H9 (cell line): ENCODE measurements around the gene OR10T2. TPM values are rescaled to one million over a fixed set of nuclear protein-coding genes. Genes with fewer than 3 reads are reported as not detected.

Experiments used
- DNase-seq: peaks from one replicate; pipeline ENCODE4 v3.0.0-alpha.2; 2017
- H2AFZ ChIP-seq: one replicate; pipeline ENCODE4 v1.6.1; 2013; ENCODE audit warnings: mild to moderate bottlenecking, low read length, control low read depth, moderate library complexity
- H2AK5ac ChIP-seq: 2 replicates; pipeline ENCODE4 v1.6.1; 2013; ENCODE audit warnings: low read length, control low read depth, mixed read lengths; ENCODE audit not compliant: insufficient read length
- H2BK120ac ChIP-seq: one replicate; pipeline ENCODE4 v1.6.1; 2013; ENCODE audit warnings: low read depth, mild to moderate bottlenecking, low read length, control low read depth, inconsistent platforms; ENCODE audit not compliant: poor library complexity, severe bottlenecking
- H2BK12ac ChIP-seq: 2 replicates; pipeline ENCODE4 v1.6.1; 2013; ENCODE audit warnings: low read length, control low read depth, mixed read lengths, low read depth; ENCODE audit not compliant: insufficient read length
- H2BK15ac ChIP-seq: 2 replicates; pipeline ENCODE4 v1.6.1; 2013; ENCODE audit warnings: low read depth, low read length, control low read depth
- H2BK20ac ChIP-seq: one replicate; pipeline ENCODE4 v1.6.1; 2013; ENCODE audit warnings: low read depth, mild to moderate bottlenecking, low read length, control low read depth, inconsistent platforms; ENCODE audit not compliant: poor library complexity, severe bottlenecking
- H2BK5ac ChIP-seq: 2 replicates; pipeline ENCODE4 v1.6.1; 2013; ENCODE audit warnings: low read length, control low read depth, mixed read lengths; ENCODE audit not compliant: insufficient read length
- H3K14ac ChIP-seq: 2 replicates; pipeline ENCODE4 v1.6.1; 2013; ENCODE audit warnings: low read length, control low read depth; ENCODE audit not compliant: insufficient read depth
- H3K18ac ChIP-seq: 2 replicates; pipeline ENCODE4 v1.6.1; 2013; ENCODE audit warnings: low read depth, mild to moderate bottlenecking, mixed read lengths, low read length, control low read depth; ENCODE audit not compliant: insufficient read length
- H3K23ac ChIP-seq: 2 replicates; pipeline ENCODE4 v1.6.1; 2013; ENCODE audit warnings: low read length, control low read depth, mixed read lengths, low read depth; ENCODE audit not compliant: insufficient read length
- H3K23me2 ChIP-seq: 2 replicates; pipeline ENCODE4 v1.6.1; 2013; ENCODE audit warnings: low read depth, mild to moderate bottlenecking, mixed read lengths, low read length, control low read depth; ENCODE audit not compliant: insufficient read length, poor library complexity, severe bottlenecking
- H3K27ac ChIP-seq: 2 replicates; pipeline ENCODE4 v1.5.1; 2013; ENCODE audit warnings: low read length, control low read depth, mixed read lengths, low read depth; ENCODE audit not compliant: insufficient read length
- H3K27me3 ChIP-seq: 2 replicates; pipeline ENCODE4 v1.6.1; 2013; ENCODE audit warnings: low read length, control low read depth, inconsistent platforms; ENCODE audit not compliant: insufficient read depth
- H3K4ac ChIP-seq: 2 replicates; pipeline ENCODE4 v1.6.1; 2013; ENCODE audit warnings: low read depth, mild to moderate bottlenecking, control low read depth, inconsistent platforms, low read length, moderate library complexity
- H3K4me1 ChIP-seq: 2 replicates; pipeline ENCODE4 v1.6.1; 2013; ENCODE audit warnings: low read length, control low read depth, inconsistent platforms; ENCODE audit not compliant: insufficient read depth
- H3K4me2 ChIP-seq: 2 replicates; pipeline ENCODE4 v1.6.1; 2013; ENCODE audit warnings: low read length, control low read depth, mixed read lengths; ENCODE audit not compliant: insufficient read length, insufficient read depth
- H3K56ac ChIP-seq: 2 replicates; pipeline ENCODE4 v1.6.1; 2013; ENCODE audit warnings: low read depth, mild to moderate bottlenecking, mixed read lengths, low read length, control low read depth; ENCODE audit not compliant: insufficient read length
- H3K79me1 ChIP-seq: 2 replicates; pipeline ENCODE4 v1.6.1; 2013; ENCODE audit warnings: low read depth, mild to moderate bottlenecking, moderate library complexity, low read length, control low read depth, inconsistent platforms; ENCODE audit not compliant: insufficient read depth, poor library complexity, severe bottlenecking
- H3K79me2 ChIP-seq: 2 replicates; pipeline ENCODE4 v1.6.1; 2013; ENCODE audit warnings: low read length, control low read depth, inconsistent platforms; ENCODE audit not compliant: insufficient read depth
- H3K9ac ChIP-seq: 2 replicates; pipeline ENCODE4 v1.6.1; 2013; ENCODE audit warnings: low read length, control low read depth, mixed read lengths; ENCODE audit not compliant: insufficient read length; ENCODE audit errors: extremely low read depth
- H3K9me3 ChIP-seq: one replicate; pipeline ENCODE4 v1.6.1; 2013; ENCODE audit warnings: low read depth, low read length, inconsistent platforms; ENCODE audit not compliant: control insufficient read depth
- H3T11ph ChIP-seq: one replicate; pipeline ENCODE4 v1.6.1; 2013; ENCODE audit warnings: mild to moderate bottlenecking, low read length, control low read depth, inconsistent platforms
- H4K20me1 ChIP-seq: one replicate; pipeline ENCODE4 v1.6.1; 2013; ENCODE audit not compliant: control insufficient read depth, insufficient read length, insufficient read depth
- H4K5ac ChIP-seq: 2 replicates; pipeline ENCODE4 v1.6.1; 2013; ENCODE audit warnings: low read depth, mild to moderate bottlenecking, mixed read lengths, low read length, control low read depth; ENCODE audit not compliant: insufficient read length
- H4K8ac ChIP-seq: replicated peaks from 2 replicates; pipeline ENCODE4 v1.6.1; 2013; ENCODE audit warnings: low read length, control low read depth, mixed read lengths, low read depth; ENCODE audit not compliant: insufficient read length
- H4K91ac ChIP-seq: 2 replicates; pipeline ENCODE4 v1.6.1; 2013; ENCODE audit warnings: low read depth, mild to moderate bottlenecking, moderate library complexity, mixed read lengths, low read length, control low read depth; ENCODE audit not compliant: insufficient read length
- H3K27ac Mint-ChIP-seq, 3 experiments: 2 replicates in 2 of 3; 3 replicates in 1 of 3; pipeline ENCODE4 v1.8.0; 2020 to 2021; ENCODE audit warnings: mixed read lengths in 3 of 3, mild to moderate bottlenecking in 1 of 3, moderate library complexity in 1 of 3
- H3K27me3 Mint-ChIP-seq: 2 replicates; pipeline ENCODE4 v1.8.0; 2021; ENCODE audit warnings: low read depth, mild to moderate bottlenecking, moderate library complexity, mixed read lengths
- H3K36me3 Mint-ChIP-seq, 3 experiments: 2 replicates in 2 of 3; 3 replicates in 1 of 3; pipeline ENCODE4 v1.8.0; 2020 to 2021; ENCODE audit warnings: low read depth in 3 of 3, mixed read lengths in 3 of 3; ENCODE audit not compliant: insufficient read depth in 1 of 3
- H3K4me1 Mint-ChIP-seq, 2 experiments: 2 replicates each; pipeline ENCODE4 v1.8.0; 2020; ENCODE audit warnings: mixed read lengths in 2 of 2
- H3K4me3 Mint-ChIP-seq, 2 experiments: 2 replicates in 1 of 2; 3 replicates in 1 of 2; pipeline ENCODE4 v1.8.0; 2020 to 2021; ENCODE audit warnings: mild to moderate bottlenecking in 2 of 2, mixed read lengths in 2 of 2, moderate library complexity in 1 of 2
- H3K9me3 Mint-ChIP-seq, 2 experiments: 2 replicates in 1 of 2; 3 replicates in 1 of 2; pipeline ENCODE4 v1.8.0; 2020; ENCODE audit warnings: mild to moderate bottlenecking in 2 of 2, mixed read lengths in 2 of 2, moderate library complexity in 1 of 2
- CTCF ChIP-seq: fragments of 200-600 bp; sonication (generic); conservative IDR thresholded peaks from 3 replicates; pipeline ENCODE4 v1.8.0; 2021; ENCODE audit warnings: antibody characterized with exemption, mild to moderate bottlenecking
- WGBS: extraction: QIAGEN DNeasy Blood & Tissue Kit; methylation state at CpG from one replicate; pipeline ENCODE4 v1.1.7; 2013; ENCODE audit warnings: missing lambda C conversion rate, low lambda C conversion rate, mixed read lengths; ENCODE audit not compliant: insufficient read length; ENCODE audit errors: extremely low coverage; 5-methylcytosine and 5-hydroxymethylcytosine counted together
- total RNA-seq: library from RNA; stranded (reverse); gene quantifications from 2 replicates; pipeline ENCODE4 v1.2.1, GENCODE V29; 2021

The OR10T2 gene
- total RNA-seq, 1 experiment from 2014 or later, result not detected

GRCh38 chr1:158407092-158407491 is 7.8 kb upstream of the OR10T2 start:
- Histone ChIP-seq H2BK5ac (no peak overlapping the region), H3K14ac (no peak overlapping the region), H3K23me2 (no peaks in the 10 kb centered on the region), H3K79me2 (no peaks in the 10 kb centered on the region), H2BK12ac (no peak overlapping the region), H2AK5ac (no peak overlapping the region), H3K23ac (no peak overlapping the region), H3K79me1 (no peaks in the 10 kb centered on the region), H3K56ac (no peak overlapping the region), H3K18ac (no peak overlapping the region), H3T11ph (no peak overlapping the region), H2AFZ (no peak overlapping the region), H2BK15ac (no peak overlapping the region), H4K5ac (no peak overlapping the region), H3K27ac (no peak overlapping the region), H4K20me1 (no peaks in the 10 kb centered on the region), H3K9me3 (no peaks in the 10 kb centered on the region), H3K27me3 (no peaks in the 10 kb centered on the region), H3K4ac (no peak overlapping the region), H4K91ac (no peak overlapping the region), H2BK20ac (no peak overlapping the region), H3K4me2 (no peak overlapping the region), H2BK120ac (no peak overlapping the region), H3K4me1 (no peaks in the 10 kb centered on the region), H4K8ac (no peak overlapping the region), H3K9ac (no peak overlapping the region)
- H3K27me3 Mint-ChIP-seq, result no peaks in the 10 kb centered on the region
- no peaks in the 10 kb centered on the region for H3K4me1 Mint-ChIP-seq
- H3K4me3 Mint-ChIP-seq, result no peak overlapping the region
- no peaks in the 10 kb centered on the region for H3K9me3 Mint-ChIP-seq
- no peaks in the 10 kb centered on the region for H3K36me3 Mint-ChIP-seq
- WGBS, result no CpG with 5 or more reads among the region's 5 CpGs
- TF ChIP-seq CTCF, result no peak
- DNase-seq, result no peak
- H3K27ac Mint-ChIP-seq, result no peak overlapping the region
